ENCODE data around the gene NCOR1.
"Not testable (repeated sequence)": the region's sequence is repeated elsewhere in the genome, so short reads cannot be mapped to it uniquely, and the experiment has no call there.

Gene NCOR1

DNA sequence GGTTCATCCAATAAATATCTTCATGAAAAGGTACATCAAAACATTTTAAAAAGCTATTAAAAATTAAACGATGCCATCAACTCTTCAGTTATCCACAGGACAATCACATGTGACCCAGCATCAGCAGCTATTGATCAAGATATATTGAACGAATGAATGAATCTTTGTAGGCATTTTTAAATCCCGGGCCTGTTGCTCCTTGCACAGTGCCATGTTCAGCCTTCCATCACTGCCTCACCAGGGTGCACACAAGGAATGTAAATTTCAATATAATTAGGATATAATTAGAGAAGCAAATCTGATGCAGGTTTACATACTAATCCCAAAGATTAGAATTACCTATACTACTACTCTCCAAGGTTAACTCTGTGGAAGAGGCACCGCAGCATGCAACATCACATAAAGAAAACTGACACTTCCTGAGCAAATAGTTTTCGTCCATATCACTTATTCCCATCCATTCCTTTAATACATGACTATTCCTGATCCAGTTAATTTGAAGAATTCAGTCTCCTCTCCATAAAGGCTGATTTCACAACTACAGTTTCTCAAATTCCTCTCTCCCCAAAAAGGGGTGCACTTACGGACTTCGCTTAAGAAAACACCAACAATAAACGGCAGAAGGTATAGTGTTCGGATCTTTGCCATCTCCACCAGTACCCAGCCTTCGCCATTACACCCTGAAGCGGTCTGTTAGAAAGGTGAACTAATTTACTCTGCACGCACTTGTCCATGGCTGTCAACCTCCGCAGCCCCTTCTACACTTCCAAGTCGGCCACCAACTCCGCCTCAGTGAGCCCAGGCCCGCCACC is 938 bp downstream of the NCOR1 start:
- no peak for DNase-seq

DNA sequence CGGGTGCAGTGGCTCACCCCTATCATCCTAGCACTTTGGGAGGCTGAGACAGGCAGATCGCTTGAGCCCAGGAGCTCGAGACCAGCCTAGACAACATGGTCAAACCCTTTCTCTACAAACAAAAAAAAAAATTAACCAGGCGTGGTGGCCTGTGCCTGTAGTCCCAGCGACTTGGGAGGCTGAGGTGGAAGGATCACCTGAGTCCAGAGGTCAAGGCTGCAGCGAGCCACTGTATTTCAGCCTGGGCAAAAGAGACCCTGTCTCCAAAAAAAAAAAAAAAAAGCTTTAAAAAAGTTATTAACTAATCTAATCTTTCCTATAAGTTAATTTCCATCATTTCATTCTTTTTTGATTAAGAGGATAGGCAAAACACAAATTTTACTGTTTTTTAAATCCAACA is 2.5 kb downstream of the NCOR1 start:
- no peak for DNase-seq

DNA sequence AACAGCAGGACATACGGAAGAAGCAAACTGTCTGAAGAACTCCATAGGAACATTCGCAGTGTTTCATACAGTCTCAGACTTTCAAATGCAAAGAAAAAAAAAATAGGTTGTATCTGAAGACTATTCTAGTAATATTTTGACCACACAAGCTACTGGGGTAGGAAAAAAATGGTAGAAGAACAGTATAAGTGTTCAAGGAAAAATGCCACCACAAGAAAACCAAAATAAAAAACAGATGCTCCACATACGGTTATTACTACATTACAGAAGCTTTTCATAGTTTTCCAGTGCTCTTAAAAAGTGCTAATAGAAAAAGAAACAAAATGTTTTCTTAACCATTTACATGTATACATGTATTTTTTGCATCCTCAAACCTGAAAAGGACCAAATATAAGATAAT is 3.7 kb downstream of the NCOR1 start:
- no peak for DNase-seq

DNA sequence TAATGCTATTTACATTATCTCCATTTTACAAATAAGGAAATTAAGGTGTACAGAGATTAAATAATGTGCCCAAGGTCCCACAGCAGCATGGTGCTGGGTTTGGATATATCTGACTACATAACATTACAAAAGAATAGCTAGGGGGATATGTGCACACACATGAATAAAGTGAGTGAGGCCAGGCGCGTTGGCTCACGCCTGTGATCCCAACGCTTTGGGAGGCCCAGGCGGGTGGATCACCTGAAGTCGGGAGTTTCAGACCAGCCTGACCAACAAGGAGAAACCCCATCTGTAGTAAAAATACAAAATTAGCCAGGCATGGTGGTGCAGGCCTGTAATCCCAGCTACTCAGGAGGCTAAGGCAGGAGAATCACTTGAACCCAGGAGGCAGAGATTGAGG is 10.6 kb downstream of the NCOR1 start:
- not testable (repeated sequence) for DNase-seq

DNA sequence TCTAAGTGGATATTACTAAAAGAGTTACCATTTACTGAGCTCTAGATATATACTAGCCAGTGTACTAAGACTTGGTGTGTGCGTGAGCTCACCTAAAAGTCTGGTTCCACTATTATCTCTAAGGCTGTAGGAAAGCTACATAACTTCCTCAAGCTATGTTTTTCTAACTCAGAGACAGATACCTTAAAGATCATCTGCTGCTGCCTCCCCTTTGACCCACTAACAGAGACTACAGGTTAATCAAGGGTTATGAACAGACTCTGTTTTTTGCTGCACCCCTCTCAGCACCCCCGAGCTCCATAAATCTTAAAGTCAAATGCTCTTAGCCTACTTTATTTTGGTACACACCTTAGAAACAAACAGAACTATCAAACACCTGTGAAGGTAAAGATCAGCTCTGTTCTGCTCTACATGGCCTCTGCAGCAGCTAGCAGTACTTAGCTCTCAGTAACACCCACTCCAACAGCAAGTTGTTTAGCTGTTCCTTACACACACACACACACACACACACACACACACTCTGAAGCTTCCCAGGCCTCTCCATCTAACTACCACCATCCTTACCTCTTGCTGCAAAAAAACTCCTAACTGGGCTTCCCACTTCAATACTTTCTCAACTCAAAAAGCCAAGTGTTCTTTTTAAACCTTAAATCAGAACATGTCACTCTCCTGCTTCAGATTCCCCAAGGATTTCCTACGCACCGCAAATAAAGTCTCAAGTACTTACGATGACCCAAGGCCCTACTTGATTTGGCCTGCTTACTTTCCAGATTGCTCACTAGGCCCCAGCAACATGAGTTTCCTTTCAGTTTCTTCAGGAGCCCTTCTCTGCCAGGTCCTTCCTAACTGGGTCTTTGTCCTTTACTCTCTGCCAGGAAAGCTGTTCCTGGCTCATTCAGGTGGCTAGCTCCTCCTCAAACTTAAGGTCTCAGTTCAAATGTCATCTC is 12.5 kb downstream of the NCOR1 start:
- DNase-seq, result not testable (repeated sequence)

DNA sequence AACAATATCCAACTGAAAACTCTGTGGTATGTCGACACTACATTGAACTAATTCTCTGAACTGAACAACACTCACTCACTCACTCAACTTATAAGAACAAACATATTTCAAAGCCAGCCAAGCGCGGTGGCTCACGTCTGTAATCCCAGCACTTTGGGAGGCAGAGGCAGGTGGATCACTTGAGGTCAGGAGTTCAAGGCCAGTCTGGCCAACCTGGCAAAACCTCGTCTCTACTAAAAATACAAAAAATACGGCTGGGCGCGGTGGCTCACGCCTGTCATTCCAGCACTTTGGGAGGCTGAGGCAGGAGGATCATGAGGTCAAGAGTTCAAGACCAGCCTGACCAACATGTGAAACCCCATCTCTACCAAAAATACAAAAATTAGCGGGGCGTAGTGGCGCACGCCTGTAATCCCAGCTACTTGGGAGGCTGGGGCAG is 13.6 kb downstream of the NCOR1 start:
- DNase-seq, result not testable (repeated sequence)

DNA sequence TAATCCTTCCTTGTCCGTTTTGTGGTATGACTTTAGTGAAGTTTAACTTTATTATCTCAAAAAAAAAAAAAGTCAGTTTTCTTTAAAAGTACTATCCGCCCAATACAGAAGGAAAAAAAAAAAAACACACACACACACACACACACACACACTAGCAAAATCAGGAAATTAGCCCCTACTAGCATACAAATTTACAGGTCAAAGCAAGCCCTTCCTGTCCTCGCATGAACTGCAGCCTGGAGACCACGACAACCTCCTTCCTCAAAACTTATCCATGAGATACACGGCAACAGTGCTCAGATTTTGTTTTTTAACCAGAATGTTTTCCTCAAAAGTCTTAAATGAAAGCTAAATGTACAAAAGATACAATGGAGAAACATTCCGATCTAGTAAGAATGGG is 16.2 kb downstream of the NCOR1 start:
- DNase-seq, result peak; percentile 38 to 51 (median 44)

DNA sequence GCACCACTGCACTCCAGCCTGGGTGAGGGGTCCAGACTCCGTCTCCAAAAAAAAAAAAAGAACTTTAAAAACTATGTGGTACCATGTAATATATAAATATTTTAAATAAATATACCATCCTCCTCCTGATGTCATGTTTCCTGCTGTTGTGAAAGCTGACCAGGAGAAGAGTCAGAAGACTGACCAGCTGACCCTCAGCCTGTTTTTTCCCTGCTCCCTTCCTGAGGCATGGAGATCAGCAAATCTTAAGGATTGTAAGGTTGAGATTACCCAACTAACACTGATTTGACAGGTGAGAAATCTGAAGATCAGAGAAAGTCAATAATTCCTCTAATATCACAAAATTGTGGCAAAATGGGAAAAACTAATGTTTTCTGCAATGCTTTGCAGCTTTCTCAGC is 18.1 kb downstream of the NCOR1 start:
- DNase-seq, result no peak

DNA sequence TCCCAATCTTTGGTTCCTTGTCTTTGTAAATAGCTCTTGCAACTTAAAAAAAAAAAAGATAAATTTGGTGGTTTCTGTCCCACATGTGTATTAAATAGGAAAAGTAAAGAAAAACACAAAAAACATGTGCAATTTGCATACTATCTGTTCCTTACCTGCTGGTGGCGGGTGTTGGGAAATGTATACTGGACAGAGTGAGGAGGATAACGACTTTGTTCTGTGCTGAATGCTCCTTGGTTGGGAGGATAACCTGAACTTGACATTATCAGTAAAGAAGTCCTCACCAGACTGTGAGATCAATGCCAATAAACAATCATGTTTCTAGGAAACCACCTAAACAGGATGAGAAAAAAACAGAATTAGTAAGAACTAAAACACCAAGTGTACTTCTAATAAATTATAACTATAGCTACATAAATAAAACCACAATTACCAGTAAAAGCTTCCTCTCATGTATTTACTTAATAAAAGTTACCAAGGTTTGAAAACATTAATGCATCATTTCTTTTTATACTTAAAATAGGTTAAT is 21.0 kb downstream of the NCOR1 start:
- not testable (repeated sequence) for DNase-seq

DNA sequence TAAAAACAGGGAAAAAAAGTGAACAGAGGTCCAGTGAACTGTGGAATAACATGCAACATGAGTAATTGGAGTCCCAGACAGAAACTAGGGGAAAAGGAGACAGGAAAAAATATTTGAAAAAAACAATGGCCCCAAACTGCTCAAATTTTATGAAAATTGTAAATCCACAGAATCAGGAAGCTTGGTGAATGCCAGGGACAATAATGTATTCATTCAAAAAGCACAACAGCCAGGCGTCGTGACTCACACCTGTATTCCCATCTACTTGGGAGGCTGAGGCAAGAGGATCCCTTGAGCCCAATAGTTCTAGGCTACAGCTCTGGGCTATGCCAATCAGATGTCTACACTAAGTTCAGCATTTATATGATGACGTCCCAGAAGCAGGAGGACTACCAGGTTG is 23.7 kb downstream of the NCOR1 start:
- no peak for DNase-seq

DNA sequence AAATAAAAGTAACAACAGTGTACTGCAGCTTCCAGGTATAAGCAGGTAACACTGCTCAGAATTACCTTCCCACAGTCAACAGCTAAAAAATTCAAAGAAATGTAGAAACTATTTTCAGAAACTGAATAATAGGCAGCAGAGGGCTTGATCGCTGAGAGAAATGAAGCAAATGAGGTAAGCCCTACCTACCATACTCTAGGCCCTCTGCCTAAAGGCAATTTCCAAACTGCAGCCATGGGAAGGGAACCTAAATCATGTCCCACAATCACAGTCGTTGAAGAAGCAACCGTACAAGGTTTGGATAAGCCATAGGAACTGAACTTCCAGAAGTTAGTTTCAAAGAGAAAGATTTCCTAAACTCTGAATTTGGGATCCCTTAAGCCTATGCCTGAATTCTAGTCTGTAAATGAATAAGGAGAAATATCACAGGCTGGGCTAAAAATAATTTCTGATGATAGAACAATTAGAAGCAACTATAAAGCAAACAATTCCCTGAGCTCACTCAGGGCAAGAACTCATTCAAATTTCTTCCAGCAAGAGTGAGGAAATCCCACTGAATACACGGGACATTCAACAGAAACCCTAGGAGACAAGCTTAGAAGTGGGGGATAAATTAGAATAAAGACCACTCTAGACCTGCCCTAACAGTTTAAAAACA is 24.5 kb downstream of the NCOR1 start:
- no peak for DNase-seq

DNA sequence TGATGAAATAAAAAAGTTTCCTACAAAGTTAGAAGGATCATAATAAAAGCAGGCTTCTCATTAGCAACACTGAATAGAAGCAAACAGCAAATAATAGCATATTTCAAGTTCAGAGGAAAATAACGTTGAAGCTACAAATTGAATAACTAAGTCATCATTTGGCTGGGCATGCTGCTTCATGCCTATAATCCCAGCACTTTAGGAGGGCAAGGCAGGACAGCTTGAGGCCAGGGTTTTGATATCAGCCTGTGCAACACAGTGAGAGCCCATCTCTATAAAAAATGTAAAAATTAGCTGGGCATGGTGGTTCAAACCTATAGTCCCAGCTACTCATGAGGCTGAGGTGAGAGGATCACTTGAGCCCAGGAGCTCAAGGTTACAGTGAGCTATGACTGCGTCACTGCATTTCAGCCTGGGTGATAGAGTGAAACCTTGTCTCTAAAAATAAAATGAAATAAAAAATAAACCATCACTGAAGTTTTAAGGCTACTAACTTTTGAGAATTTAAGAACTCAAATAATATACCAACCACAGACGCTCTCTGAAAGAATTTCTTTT is 25.5 kb downstream of the NCOR1 start:
- no peak for DNase-seq

DNA sequence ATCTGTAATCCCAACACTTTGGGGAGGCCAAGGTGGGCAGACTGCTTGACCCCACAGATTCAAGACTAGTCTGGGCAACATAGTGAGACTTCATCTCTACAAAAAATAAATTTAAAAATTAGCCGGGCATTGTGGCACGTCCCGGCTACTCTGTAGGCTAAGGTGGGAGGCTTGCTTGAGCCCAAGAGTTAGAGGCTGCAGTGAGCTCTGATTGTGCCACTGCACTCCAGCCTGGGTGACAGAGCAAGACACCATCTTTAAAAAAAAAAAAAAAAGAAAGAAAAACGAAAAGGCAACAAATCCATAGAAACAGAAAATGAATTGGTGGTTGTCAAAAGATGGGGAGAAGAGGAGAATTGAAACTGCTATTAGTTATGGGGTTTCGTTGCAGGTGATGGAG is 27.7 kb downstream of the NCOR1 start:
- no peak for DNase-seq

DNA sequence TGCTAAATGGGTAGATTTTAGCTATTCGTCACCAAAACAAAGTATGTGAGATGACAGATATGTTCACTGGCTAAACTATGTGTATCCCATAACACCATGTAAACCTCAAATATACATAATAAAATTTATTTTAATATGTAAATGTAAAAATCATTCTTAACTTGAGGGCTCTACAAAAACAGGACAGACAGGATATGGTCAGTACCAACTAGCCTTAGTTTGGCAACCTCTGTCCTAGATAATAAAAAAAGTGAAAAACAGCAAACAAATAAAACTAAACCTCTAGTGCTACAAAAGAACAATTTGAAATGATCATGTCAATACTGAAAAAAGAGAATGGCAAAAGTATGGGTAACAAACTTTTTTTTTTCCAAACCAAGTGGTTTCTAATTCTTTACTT is 33.8 kb downstream of the NCOR1 start:
- no peak for DNase-seq

DNA sequence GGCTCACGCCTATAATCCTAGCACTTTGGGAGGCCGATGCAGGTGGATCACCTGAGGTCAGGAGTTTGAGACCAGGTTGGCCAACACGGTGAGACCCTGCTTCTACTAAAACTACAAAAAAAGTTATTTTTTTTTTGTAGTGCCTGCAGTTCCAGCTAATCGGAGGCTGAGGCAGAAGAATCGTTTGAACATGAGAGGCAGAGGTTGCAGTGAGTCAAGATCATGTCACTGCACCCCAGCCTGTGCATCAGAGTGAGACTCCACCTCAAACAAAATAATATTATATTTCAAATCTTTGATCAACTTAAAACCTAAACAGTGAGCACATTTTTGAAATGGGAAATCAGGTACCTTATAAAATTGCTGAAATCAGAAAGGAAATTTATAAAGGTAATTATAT is 36.5 kb downstream of the NCOR1 start:
- no peak for DNase-seq

DNA sequence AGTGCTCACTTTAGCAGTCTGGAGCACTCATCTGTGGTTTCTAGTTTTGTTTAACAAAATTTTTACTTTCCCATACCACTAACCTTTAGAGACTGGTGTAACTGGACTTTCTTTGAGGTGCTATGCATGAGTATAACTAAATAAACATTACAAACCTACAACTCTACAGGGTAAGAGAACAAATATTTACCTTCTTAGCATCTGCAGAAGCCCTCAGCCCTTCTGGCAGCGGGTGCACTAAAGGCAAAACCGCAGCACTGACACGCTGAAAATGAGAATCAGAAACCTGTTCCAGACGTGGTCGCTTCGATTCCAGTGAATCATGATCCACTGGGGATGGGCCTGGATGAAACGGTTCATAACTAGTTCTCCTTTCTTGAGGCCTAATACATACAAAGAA is 43.7 kb downstream of the NCOR1 start:
- DNase-seq, result no peak

DNA sequence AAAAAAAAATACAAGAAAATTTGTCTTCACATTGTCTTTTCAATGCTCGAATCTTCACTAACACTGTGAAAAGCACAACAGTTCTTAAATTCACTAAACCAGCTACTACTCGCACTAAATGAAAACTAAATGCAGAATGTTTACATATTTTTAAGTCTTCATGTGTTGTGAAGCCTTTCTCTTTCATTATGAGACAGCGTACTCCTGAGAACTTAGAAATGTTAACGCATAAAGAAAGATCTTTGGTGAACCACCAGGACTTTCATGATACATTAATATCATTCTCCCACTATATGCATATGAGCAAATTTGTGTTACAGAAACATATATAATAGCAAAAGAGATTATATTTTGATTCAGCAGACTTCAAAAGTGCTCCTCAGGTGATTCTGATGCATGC is 48.6 kb downstream of the NCOR1 start:
- DNase-seq, result not testable (repeated sequence)

DNA sequence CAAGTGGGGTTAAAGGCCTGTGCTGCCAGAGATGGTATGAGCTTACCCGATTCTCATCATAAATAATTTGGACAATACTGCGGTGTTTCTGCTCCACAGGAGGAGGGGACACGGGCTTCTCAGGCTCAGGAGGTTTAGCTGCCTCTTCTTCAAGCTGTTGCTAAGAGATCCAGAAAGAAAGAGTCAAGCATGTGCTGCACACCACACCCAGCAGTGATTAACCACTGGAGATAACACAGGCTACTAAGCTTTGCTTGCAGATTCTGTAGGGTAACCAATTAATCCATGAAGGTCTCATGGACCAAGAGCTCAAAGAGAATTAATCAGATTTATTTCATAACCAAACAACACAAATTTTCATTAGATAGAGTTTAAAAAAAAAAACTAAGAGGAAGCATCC is 56.6 kb downstream of the NCOR1 start:
- DNase-seq, result no peak

DNA sequence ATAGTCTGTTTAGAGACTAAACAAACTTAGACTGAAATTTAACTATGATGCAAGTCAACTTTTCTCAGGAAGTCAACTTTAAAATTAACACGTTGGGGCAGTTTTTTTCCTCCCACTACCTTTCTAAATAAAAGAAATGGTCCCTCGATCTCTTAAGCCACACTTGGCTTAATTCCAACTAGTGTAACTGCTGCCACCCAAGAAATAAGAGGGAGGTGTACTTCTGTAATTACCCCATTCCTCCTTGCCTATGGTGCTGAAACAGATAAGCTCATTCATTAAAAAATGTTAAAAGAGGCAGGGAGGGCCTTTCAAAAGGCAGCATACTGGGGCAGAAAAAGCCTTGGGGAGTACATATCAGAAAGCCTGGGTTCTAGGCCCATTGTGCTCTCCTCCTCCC is 59.8 kb downstream of the NCOR1 start:
- no peak for DNase-seq

DNA sequence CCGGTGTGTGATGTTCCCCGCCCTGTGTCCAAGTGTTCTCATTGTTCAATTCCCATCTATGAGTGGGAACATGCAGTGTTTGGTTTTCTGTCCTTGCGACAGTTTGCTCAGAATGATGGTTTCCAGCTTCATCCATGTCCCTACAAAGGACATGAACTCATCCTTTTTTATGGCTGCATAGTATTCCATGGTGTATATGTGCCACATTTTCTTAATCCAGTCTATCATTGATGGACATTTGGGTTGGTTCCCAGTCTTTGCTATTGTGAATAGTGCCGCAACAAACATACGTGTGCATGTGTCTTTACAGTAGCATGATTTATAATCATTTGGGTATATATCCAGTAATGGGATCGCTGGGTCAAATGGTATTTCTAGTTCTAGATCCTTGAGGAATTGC is 63.0 kb downstream of the NCOR1 start:
- DNase-seq, result not testable (repeated sequence)

DNA sequence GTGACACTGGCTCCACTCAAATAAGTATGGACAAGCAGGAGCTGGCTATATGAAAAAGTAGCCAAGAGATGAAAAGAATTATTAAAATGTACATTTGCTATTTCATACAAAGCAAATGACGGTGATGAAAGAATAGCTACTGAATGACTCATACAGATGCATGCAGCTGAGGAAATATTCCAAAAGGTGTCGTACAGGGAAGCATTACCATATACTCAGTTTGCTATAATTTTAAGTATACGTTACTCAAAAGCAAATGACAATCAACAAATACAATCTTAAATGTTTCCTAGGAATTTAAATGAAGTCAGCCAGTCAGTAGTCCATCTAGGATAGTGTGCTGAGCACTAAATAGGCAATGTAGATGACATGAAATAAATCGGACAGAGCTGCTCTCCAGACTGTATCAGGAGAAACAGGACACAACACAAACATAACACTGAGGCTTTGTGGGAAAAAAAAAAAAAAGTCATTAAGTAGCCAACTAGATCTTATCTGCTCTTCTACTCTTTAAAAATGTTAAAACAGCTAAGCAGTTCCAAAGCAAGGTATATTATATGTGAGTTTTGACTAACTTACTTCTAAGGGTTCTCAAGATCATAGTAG is 65.0 kb downstream of the NCOR1 start:
- no peak for DNase-seq

DNA sequence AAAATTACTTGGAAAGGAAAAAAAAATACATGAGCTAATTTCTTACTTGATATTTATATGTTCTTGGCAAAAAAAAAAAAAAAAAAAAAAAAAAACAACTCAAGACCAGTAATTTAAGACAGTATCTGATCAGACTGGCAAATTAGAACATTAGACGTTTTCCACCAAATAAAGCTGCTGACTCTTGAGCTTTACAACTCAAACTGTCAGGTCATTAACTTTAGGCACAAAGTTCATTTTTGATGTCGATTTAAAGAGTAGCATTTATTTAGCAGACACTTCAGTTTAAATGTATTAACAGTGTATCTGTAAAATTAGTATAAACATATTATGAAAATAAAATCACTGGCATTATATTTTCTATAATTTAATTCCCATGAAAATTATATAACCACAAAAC is 66.7 kb downstream of the NCOR1 start:
- no peak for DNase-seq

Data from suppressor macrophage treated with lipopolysaccharide for 1 hour (primary cell).